ENCODE measurements around the gene TENM4.

The TENM4 gene

GRCh38 chr11:78941226-78941851 lies 499.5 kb downstream of the TENM4 start:
- Histone ChIP-seq H3K9ac (ENCODE audit: low read depth, low read length) (no peak overlapping the region), H3K27ac (ENCODE audit: low read length) (no peak overlapping the region), H3K9me3 (ENCODE audit: insufficient read depth, low read length, severe bottlenecking) (no peaks in the 10 kb centered on the region), H3K36me3 (ENCODE audit: insufficient read depth, low read length) (no peaks in the 10 kb centered on the region), H4K20me1 (ENCODE audit: insufficient read depth, low read length) (no peaks in the 10 kb centered on the region), H3K4me1 (ENCODE audit: insufficient read depth, low read length) (no peaks in the 10 kb centered on the region), H3K4me3 (ENCODE audit: low read depth in 1 of 2, low read length in 2 of 2) (no peak overlapping the region), H3K27me3 (ENCODE audit: insufficient read depth, low read length, poor library complexity) (peaks cover 11% of the 10 kb centered on the region), H2AFZ (ENCODE audit: low read depth, low read length) (no peak overlapping the region), H3K79me2 (ENCODE audit: insufficient read depth, low read length) (no peaks in the 10 kb centered on the region), H3K4me2 (ENCODE audit: insufficient read depth, low read length) (no peak overlapping the region)
- DNase-seq (no peak), ATAC-seq (ENCODE audit: insufficient read depth, low read depth) (no peak)
- TF ChIP-seq CTCF (IDR thresholded peaks at IDR 0.05; ENCODE audit: borderline replicate concordance, extremely low read depth, low read length, poor library complexity, severe bottlenecking): no peak

GRCh38 chr11:78940500-78941225 lies 500.2 kb downstream of the TENM4 start:
- no peaks in the 10 kb centered on the region for H4K20me1 ChIP-seq (ENCODE audit: insufficient read depth, low read length)
- no peaks in the 10 kb centered on the region for H3K4me1 ChIP-seq (ENCODE audit: insufficient read depth, low read length)
- H3K27me3 ChIP-seq (ENCODE audit: insufficient read depth, low read length, poor library complexity): peaks cover 12% of the 10 kb centered on the region
- H3K9me3 ChIP-seq (ENCODE audit: insufficient read depth, low read length, severe bottlenecking): no peaks in the 10 kb centered on the region
- ATAC-seq (ENCODE audit: insufficient read depth, low read depth) (no peak), DNase-seq (no peak)
- no peak for TF ChIP-seq EZH2 (IDR thresholded peaks at IDR 0.05; ENCODE audit: borderline replicate concordance, low read depth, low read length, severe bottlenecking)
- TF ChIP-seq CTCF (IDR thresholded peaks at IDR 0.05; ENCODE audit: borderline replicate concordance, extremely low read depth, low read length, poor library complexity, severe bottlenecking): no peak
- no peak overlapping the region for H2AFZ ChIP-seq (ENCODE audit: low read depth, low read length)
- H3K27ac ChIP-seq (ENCODE audit: low read length): no peak overlapping the region
- H3K4me2 ChIP-seq (ENCODE audit: insufficient read depth, low read length): no peak overlapping the region
- H3K9ac ChIP-seq (ENCODE audit: low read depth, low read length): no peak overlapping the region
- no peaks in the 10 kb centered on the region for H3K36me3 ChIP-seq (ENCODE audit: insufficient read depth, low read length)
- H3K79me2 ChIP-seq (ENCODE audit: insufficient read depth, low read length): no peaks in the 10 kb centered on the region
- H3K4me3 ChIP-seq (ENCODE audit: low read depth in 1 of 2, low read length in 2 of 2): no peak overlapping the region

- no peaks in the 10 kb centered on the region for H3K79me2 ChIP-seq (ENCODE audit: insufficient read depth, low read length)
- DNase-seq (no peak), ATAC-seq (ENCODE audit: insufficient read depth, low read depth) (no peak)
- no peaks in the 10 kb centered on the region for H4K20me1 ChIP-seq (ENCODE audit: insufficient read depth, low read length)
- no peaks in the 10 kb centered on the region for H3K4me1 ChIP-seq (ENCODE audit: insufficient read depth, low read length)
- H3K4me3 ChIP-seq (ENCODE audit: low read depth in 1 of 2, low read length in 2 of 2): no peak overlapping the region
- H3K27ac ChIP-seq (ENCODE audit: low read length): no peak overlapping the region
- H3K36me3 ChIP-seq (ENCODE audit: insufficient read depth, low read length): no peaks in the 10 kb centered on the region
- no peaks in the 10 kb centered on the region for H3K9me3 ChIP-seq (ENCODE audit: insufficient read depth, low read length, severe bottlenecking)
- no peak overlapping the region for H3K4me2 ChIP-seq (ENCODE audit: insufficient read depth, low read length)
- TF ChIP-seq CTCF (IDR thresholded peaks at IDR 0.05; ENCODE audit: borderline replicate concordance, extremely low read depth, low read length, poor library complexity, severe bottlenecking) (no peak), EZH2 (IDR thresholded peaks at IDR 0.05; ENCODE audit: borderline replicate concordance, low read depth, low read length, severe bottlenecking) (no peak)
- H2AFZ ChIP-seq (ENCODE audit: low read depth, low read length): no peak overlapping the region
- H3K27me3 ChIP-seq (ENCODE audit: insufficient read depth, low read length, poor library complexity): peaks cover 12% of the 10 kb centered on the region
- no peak overlapping the region for H3K9ac ChIP-seq (ENCODE audit: low read depth, low read length)
Observed at GRCh38 chr11:78938971-78939370, 501.9 kb downstream of the TENM4 start.

Measured in DND-41 (cell line).